Bronchial epithelial cell (primary cell): ENCODE data around the gene CAMK2D. TPM values are rescaled to one million over a fixed set of nuclear protein-coding genes. Genes with fewer than 3 reads are reported as not detected.
A peak's percentile ranks its signal among the peaks of the same experiment; 100 is the strongest.
"Not testable (repeated sequence)": the region's sequence is repeated elsewhere in the genome, so short reads cannot be mapped to it uniquely, and the experiment has no call there.

Experiments
- DNase-seq: peaks from one replicate; pipeline ENCODE4 v3.0.0-alpha.2; 2010; ENCODE audit warnings: low read depth
- FAIRE-seq: peaks from 2 replicates; lab custom pipeline; 2011; peaks lifted over from hg19 to GRCh38; lab: Jason Lieb, UNC
- H3K27me3 ChIP-seq: 2 replicates; pipeline ENCODE4 v1.5.1; 2011; ENCODE audit warnings: low read length; ENCODE audit not compliant: control insufficient read depth, insufficient read depth
- H3K36me3 ChIP-seq: 2 replicates; pipeline ENCODE4 v1.5.1; 2011; ENCODE audit warnings: low read length; ENCODE audit not compliant: control insufficient read depth, insufficient read depth
- H3K4me3 ChIP-seq: 2 replicates; pipeline ENCODE4 v1.5.1; 2011; ENCODE audit warnings: mild to moderate bottlenecking, low read depth, low read length, control low read depth
- CTCF ChIP-seq: IDR thresholded peaks from 2 replicates; pipeline ENCODE4 v1.5.1; 2011; ENCODE audit warnings: mild to moderate bottlenecking, moderate library complexity, low read length, control low read depth, inconsistent platforms; ENCODE audit not compliant: insufficient read depth, severe bottlenecking
- total RNA-seq: library from RNA; depleted of rRNA; stranded (reverse); fragments of >200 nt; gene quantifications from 2 replicates; pipeline ENCODE4 v1.2.1, GENCODE V29; 2014

The CAMK2D gene
- 50.8 and 62.2 TPM in 2 replicates for total RNA-seq

- H3K36me3 ChIP-seq: no peaks in the 10 kb centered on the region
- DNase-seq (peak; percentile 74), FAIRE-seq (no peak)
- peak; percentile 76 for TF ChIP-seq CTCF
- peak within 1 kb of the TSS; percentile 91 for H3K4me3 ChIP-seq
- no peaks in the 10 kb centered on the region for H3K27me3 ChIP-seq
Measured at GRCh38 chr4:113761620-113762185, at the start of gene CAMK2D. Gene CAMK2D (minus strand): TSS chr4:113761738. CDS start chr4:113761068, 670 bp downstream.

GRCh38 chr4:113810906-113811305 is 49.4 kb upstream of the CAMK2D start:
- H3K4me3 ChIP-seq: no peak overlapping the region
- no peaks in the 10 kb centered on the region for H3K27me3 ChIP-seq
- TF ChIP-seq CTCF: no peak
- no peaks in the 10 kb centered on the region for H3K36me3 ChIP-seq
- no peak for DNase-seq
- FAIRE-seq: no peak

GRCh38 chr4:113809311-113809710 is 47.8 kb upstream of the CAMK2D start:
- Histone ChIP-seq H3K36me3 (no peaks in the 10 kb centered on the region), H3K4me3 (no peak overlapping the region), H3K27me3 (no peaks in the 10 kb centered on the region)
- no peak for TF ChIP-seq CTCF
- DNase-seq (no peak), FAIRE-seq (no peak)

GRCh38 chr4:113806850-113807249 is 45.3 kb upstream of the CAMK2D start:
- TF ChIP-seq CTCF: no peak
- Histone ChIP-seq H3K4me3 (no peak overlapping the region), H3K36me3 (no peaks in the 10 kb centered on the region), H3K27me3 (no peaks in the 10 kb centered on the region)
- FAIRE-seq (no peak), DNase-seq (no peak)

GRCh38 chr4:113801882-113802281 is 40.3 kb upstream of the CAMK2D start:
- H3K27me3 ChIP-seq: no peaks in the 10 kb centered on the region
- FAIRE-seq (no peak), DNase-seq (no peak)
- TF ChIP-seq CTCF: no peak
- no peaks in the 10 kb centered on the region for H3K36me3 ChIP-seq
- no peak overlapping the region for H3K4me3 ChIP-seq

GRCh38 chr4:113796381-113796780 is 34.8 kb upstream of the CAMK2D start:
- H3K36me3 ChIP-seq, FAIRE-seq, DNase-seq: not testable (repeated sequence)

More at GRCh38 chr4:113796381-113796780, 34.8 kb upstream of the CAMK2D start:
- H3K27me3 ChIP-seq, H3K4me3 ChIP-seq: not testable (repeated sequence)
